NB4 (cell line): ENCODE results near the gene THSD7A.
A peak's percentile ranks its signal among the peaks of the same experiment; 100 is the strongest.

Experiments
- DNase-seq: peaks from one replicate; pipeline ENCODE4 v3.0.0; 2010; ENCODE audit warnings: low read depth
- H3K4me3 ChIP-seq: one replicate; pipeline ENCODE4 v1.5.1; 2011; ENCODE audit warnings: mild to moderate bottlenecking, low read depth, low read length, moderate library complexity
- CTCF ChIP-seq: IDR thresholded peaks from one replicate; pipeline ENCODE4 v1.5.1; 2012; ENCODE audit warnings: low read depth, low read length
- MAX ChIP-seq: IDR thresholded peaks from 2 replicates; pipeline ENCODE4 v1.6.1; 2011; ENCODE audit warnings: low read depth, low read length
- MYC ChIP-seq: IDR thresholded peaks from 2 replicates; pipeline ENCODE4 v1.6.1; 2011; ENCODE audit warnings: low read depth, low read length
- POLR2A ChIP-seq: IDR thresholded peaks from 2 replicates; pipeline ENCODE4 v1.6.1; 2011; ENCODE audit warnings: mild to moderate bottlenecking; ENCODE audit not compliant: insufficient read length; ENCODE audit errors: extremely low read depth

THSD7A gene

GRCh38 chr7:11466517-11467105, 365.4 kb downstream of the THSD7A start:
- no peak overlapping the region for H3K4me3 ChIP-seq
- no peak for DNase-seq
- TF ChIP-seq MAX, result no peak
- TF ChIP-seq CTCF, result no peak

- H3K4me3 ChIP-seq, result no peak overlapping the region
- TF ChIP-seq MYC (no peak), POLR2A (no peak), CTCF (no peak), MAX (no peak)
- no peak for DNase-seq
Measured at GRCh38 chr7:11464624-11465023, 367.4 kb downstream of the THSD7A start.

GRCh38 chr7:11461946-11462345, 370.1 kb downstream of the THSD7A start:
- no peak overlapping the region for H3K4me3 ChIP-seq
- no peak for DNase-seq
- no peak for TF ChIP-seq POLR2A
- no peak for TF ChIP-seq MAX

GRCh38 chr7:11458736-11459483, 373.1 kb downstream of the THSD7A start:
- DNase-seq, result peak; percentile 81
- TF ChIP-seq POLR2A (no peak), MYC (peak; percentile 79), MAX (peak; percentile 70)
- H3K4me3 ChIP-seq, result no peak overlapping the region

DNA sequence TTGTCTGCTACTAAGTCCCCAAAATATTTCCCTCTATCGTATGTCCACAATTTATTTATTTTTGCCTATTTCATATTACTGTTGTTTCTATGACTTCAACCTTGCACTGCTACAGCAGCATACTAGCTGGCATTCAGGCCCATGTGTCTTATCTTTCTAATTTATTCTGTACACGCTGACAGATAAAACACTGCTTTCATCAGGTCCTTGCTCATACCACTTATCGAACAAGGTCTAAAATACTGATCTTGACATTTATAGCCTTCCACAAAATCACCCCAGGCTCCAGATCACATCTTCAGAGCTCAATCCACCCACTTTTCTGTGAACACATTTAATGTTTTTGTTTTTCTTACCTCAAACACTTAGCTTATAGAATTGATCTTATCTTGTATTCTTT, 374.6 kb downstream of the THSD7A start:
- no peak overlapping the region for H3K4me3 ChIP-seq
- no peak for DNase-seq
- TF ChIP-seq CTCF, result no peak
- TF ChIP-seq MAX, result no peak
- TF ChIP-seq MYC, result no peak
- TF ChIP-seq POLR2A, result no peak

GRCh38 chr7:11456574-11456973, 375.4 kb downstream of the THSD7A start:
- TF ChIP-seq CTCF, result no peak
- TF ChIP-seq MYC, result no peak
- TF ChIP-seq POLR2A, result no peak
- no peak for TF ChIP-seq MAX
- DNase-seq, result no peak
- H3K4me3 ChIP-seq, result no peak overlapping the region

DNA sequence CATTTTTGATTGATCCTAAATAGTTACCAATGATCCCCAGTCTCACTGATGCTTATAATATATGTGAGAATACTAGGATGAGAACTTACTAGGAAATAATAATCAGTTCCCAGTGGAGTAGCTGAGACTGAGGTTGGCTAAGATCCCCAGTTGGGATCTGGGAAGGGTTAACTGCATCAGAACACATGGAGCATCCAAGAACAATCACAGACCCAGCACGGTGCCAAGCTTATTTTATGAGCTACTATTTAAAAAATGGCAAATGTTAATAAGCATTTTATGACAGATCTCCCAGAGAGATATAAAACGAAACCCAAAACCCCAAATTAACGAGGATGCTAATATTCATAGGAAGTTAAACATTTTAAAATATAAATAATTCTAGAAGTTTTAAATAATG, 379.5 kb downstream of the THSD7A start:
- no peak for DNase-seq
- TF ChIP-seq MYC (no peak), CTCF (no peak), POLR2A (no peak), MAX (no peak)
- H3K4me3 ChIP-seq, result no peak overlapping the region
